HCT116 (cell line): ENCODE measurements around the gene POC1B. TPM values are rescaled to one million over a fixed set of nuclear protein-coding genes. Genes with fewer than 3 reads are reported as not detected.

Source experiments
- ATAC-seq: fragments of 200-7000 bp; cut with Tn5 transposase; 2 replicates; pipeline ENCODE4 v1.9.1; 2020; ENCODE audit warnings: mild to moderate bottlenecking, moderate library complexity
- BruUV-seq: library from RNA; stranded (reverse); fragments of 400-500 nt; replicated peaks from 2 replicates; lab custom pipeline; 2021; lab: Mats Ljungman, UMichigan
- CTCF ChIA-PET: fragments of 300-600 bp; sonication (Branson Sonifier 250); formaldehyde crosslinking; loops from one replicate; lab custom pipeline; 2021; ENCODE audit warnings: antibody characterized with exemption; lab: Charles Lee
- POLR2A ChIA-PET: fragments of 300-600, 350-600 bp; sonication (Branson Sonifier 250); formaldehyde crosslinking; loops from one replicate; lab custom pipeline; 2021; ENCODE audit warnings: antibody characterized with exemption; lab: Charles Lee
- RAD21 ChIA-PET, 2 experiments: fragments of 300-600 bp; sonication (Branson Sonifier 250); formaldehyde crosslinking; loops; one replicate each; lab custom pipeline; 2023; ENCODE audit warnings: low total read pairs in 2 of 2; ENCODE audit not compliant: uncharacterized antibody in 2 of 2, unreplicated experiment in 2 of 2, low non-redundant PET in 1 of 2; lab: Charles Lee
- DNase-seq: peaks from one replicate; pipeline ENCODE4 v3.0.0-alpha.2; 2010; ENCODE audit warnings: low read depth, low spot score
- H2AFZ ChIP-seq: fragments of 200-600 bp; shearing (Covaris generic), sonication (generic); 2 replicates; pipeline ENCODE4 v1.6.1; 2017; ENCODE audit warnings: low read depth, mixed run types, mixed read lengths, antibody characterized with exemption, low read length; ENCODE audit not compliant: poor library complexity, severe bottlenecking
- H3K27ac ChIP-seq: 2 replicates; pipeline ENCODE4 v1.5.1; 2012; ENCODE audit warnings: low read depth, low read length
- H3K27me3 ChIP-seq: fragments of 200-600 bp; sonication (generic); 2 replicates; pipeline ENCODE4 v1.6.1; 2016; ENCODE audit warnings: mixed run types, low read length, mixed read lengths; ENCODE audit not compliant: insufficient read depth
- H3K36me3 ChIP-seq, 2 experiments: fragments of 200-500 bp in 1 of 2; fragments of 200-600 bp in 1 of 2; sonication (Bioruptor generic) in 1 of 2; sonication (generic) in 1 of 2; 2 replicates each; pipeline versions ENCODE4 v1.5.1 to v1.6.1; 2014 to 2016; ENCODE audit warnings: low read length in 2 of 2, inconsistent platforms in 1 of 2, mixed read lengths in 1 of 2, mixed run types in 1 of 2; ENCODE audit not compliant: insufficient read depth in 2 of 2, control insufficient read depth in 1 of 2
- H3K4me1 ChIP-seq, 2 experiments: fragments of 200-600 bp in 1 of 2; sonication (generic) in 1 of 2; 2 replicates each; pipeline versions ENCODE4 v1.5.1 to v1.6.1; 2012 to 2017; ENCODE audit warnings: low read length in 2 of 2, inconsistent platforms in 1 of 2, mild to moderate bottlenecking in 1 of 2, mixed read lengths in 1 of 2, mixed run types in 1 of 2, moderate library complexity in 1 of 2; ENCODE audit not compliant: insufficient read depth in 2 of 2, control insufficient read depth in 1 of 2
- H3K4me2 ChIP-seq: fragments of 200-600 bp; sonication (generic); 2 replicates; pipeline ENCODE4 v1.6.1; 2017; ENCODE audit warnings: mixed run types, low read length, mixed read lengths
- H3K4me3 ChIP-seq, 2 experiments: fragments of 200-600 bp in 1 of 2; sonication (generic) in 1 of 2; replicated peaks in 1 of 2; 2 replicates each; pipeline ENCODE4 v1.5.1; 2011 to 2016; ENCODE audit warnings: low read length in 2 of 2, control low read depth in 1 of 2, low read depth in 1 of 2, mild to moderate bottlenecking in 1 of 2, mixed read lengths in 1 of 2, mixed run types in 1 of 2
- H3K79me2 ChIP-seq: fragments of 200-600 bp; sonication (generic); 2 replicates; pipeline ENCODE4 v1.6.1; 2017; ENCODE audit warnings: mild to moderate bottlenecking, mixed run types, low read length, moderate library complexity, mixed read lengths; ENCODE audit not compliant: insufficient read depth
- H3K9ac ChIP-seq: fragments of 200-600 bp; sonication (generic); 2 replicates; pipeline ENCODE4 v1.6.1; 2016; ENCODE audit warnings: low read length, mixed read lengths
- H3K9me2 ChIP-seq: fragments of 200-600 bp; sonication (generic), shearing (Covaris generic); 2 replicates; pipeline ENCODE4 v1.6.1; 2017; ENCODE audit warnings: mixed run types, mild to moderate bottlenecking, moderate library complexity; ENCODE audit not compliant: insufficient read depth
- H3K9me3 ChIP-seq, 2 experiments: fragments of 200-500 bp in 1 of 2; fragments of 200-600 bp in 1 of 2; sonication (Bioruptor generic) in 1 of 2; sonication (generic) in 1 of 2; 2 replicates each; pipeline ENCODE4 v1.6.1; 2014 to 2017; ENCODE audit warnings: low read length in 2 of 2, mixed read lengths in 2 of 2, inconsistent platforms in 1 of 2, low read depth in 1 of 2, mild to moderate bottlenecking in 1 of 2, mixed run types in 1 of 2, moderate library complexity in 1 of 2; ENCODE audit not compliant: control insufficient read depth in 1 of 2, insufficient read depth in 1 of 2
- H4K20me1 ChIP-seq: fragments of 200-600 bp; sonication (generic), shearing (Covaris generic); 2 replicates; pipeline ENCODE4 v1.6.1; 2017; ENCODE audit warnings: mixed run types, mild to moderate bottlenecking, moderate library complexity; ENCODE audit not compliant: insufficient read depth
- CEBPB ChIP-seq: IDR thresholded peaks from 2 replicates; pipeline ENCODE4 v1.6.1; 2012; ENCODE audit warnings: low read depth
- EGR1 ChIP-seq: IDR thresholded peaks from 2 replicates; pipeline ENCODE4 v1.6.1; 2012; ENCODE audit warnings: low read depth
- ELF1 ChIP-seq: IDR thresholded peaks from 2 replicates; pipeline ENCODE4 v1.6.1; 2012; ENCODE audit warnings: low read depth, borderline replicate concordance
- EZH2phosphoT487 ChIP-seq: fragments of 200-600 bp; IDR thresholded peaks from 2 replicates; pipeline ENCODE4 v1.6.1; 2018; ENCODE audit warnings: antibody characterized with exemption, borderline replicate concordance
- FOSL1 ChIP-seq: IDR thresholded peaks from 2 replicates; pipeline ENCODE4 v1.6.1; 2012; ENCODE audit warnings: low read depth
- POLR2A ChIP-seq: IDR thresholded peaks from 2 replicates; pipeline ENCODE4 v1.7.0; 2011; ENCODE audit warnings: borderline replicate concordance; ENCODE audit not compliant: insufficient read depth, insufficient read length; ENCODE audit errors: extremely low read depth
- POLR2AphosphoS5 ChIP-seq: IDR thresholded peaks from 2 replicates; pipeline ENCODE4 v1.6.1; 2011; ENCODE audit warnings: mild to moderate bottlenecking, low read depth, low read length, moderate library complexity
- RAD21 ChIP-seq: IDR thresholded peaks from 2 replicates; pipeline ENCODE4 v1.6.1; 2012; ENCODE audit warnings: low read depth, mild to moderate bottlenecking
- REST ChIP-seq: IDR thresholded peaks from 2 replicates; pipeline ENCODE4 v1.6.1; 2012; ENCODE audit warnings: low read depth
- SIN3A ChIP-seq: IDR thresholded peaks from 2 replicates; pipeline ENCODE4 v1.6.1; 2012; ENCODE audit warnings: low read depth
- SP1 ChIP-seq: IDR thresholded peaks from 2 replicates; pipeline ENCODE4 v1.6.1; 2012; ENCODE audit warnings: low read depth
- TCF7L2 ChIP-seq: IDR thresholded peaks from 2 replicates; pipeline ENCODE4 v1.7.0; 2011; ENCODE audit warnings: borderline replicate concordance, inconsistent platforms; ENCODE audit not compliant: insufficient read depth, insufficient read length; ENCODE audit errors: extremely low read depth
- YY1 ChIP-seq: IDR thresholded peaks from 2 replicates; pipeline ENCODE4 v1.6.1; 2011; ENCODE audit warnings: low read length, low read depth, moderate library complexity, mild to moderate bottlenecking; ENCODE audit not compliant: insufficient replicate concordance; ENCODE audit errors: extremely low read depth
- ZFX ChIP-seq: fragments of 450-650 bp; IDR thresholded peaks from 2 replicates; pipeline ENCODE4 v1.6.1; 2017
- ZNF274 ChIP-seq: fragments of 200-500 bp; sonication (Bioruptor generic); IDR thresholded peaks from 2 replicates; pipeline ENCODE4 v1.6.1; 2014; ENCODE audit warnings: mild to moderate bottlenecking, low read depth, low read length, inconsistent platforms
- intact Hi-C: fragments of 100-400 bp; cut with micrococcal nuclease; formaldehyde crosslinking; loops from 2 replicates; pipeline ENCODE4 v1.10.0; 2022
- total RNA-seq: library from RNA; stranded (reverse); gene quantifications from one replicate; pipeline ENCODE4 v1.2.1, GENCODE V29; 2021; ENCODE audit not compliant: unreplicated experiment
- TF ChIP-seq, protein P1 (sequence below): IDR thresholded peaks from 2 replicates; pipeline ENCODE4 v1.6.1; 2011; ENCODE audit warnings: mild to moderate bottlenecking, low read length, moderate library complexity; ENCODE audit not compliant: insufficient replicate concordance; ENCODE audit errors: extremely low read depth
- TF ChIP-seq, protein P2 (sequence below): IDR thresholded peaks from 2 replicates; pipeline ENCODE4 v1.6.1; 2012

POC1B gene
- total RNA-seq, 1 experiment from 2014 or later: 14.3 TPM

DNA sequence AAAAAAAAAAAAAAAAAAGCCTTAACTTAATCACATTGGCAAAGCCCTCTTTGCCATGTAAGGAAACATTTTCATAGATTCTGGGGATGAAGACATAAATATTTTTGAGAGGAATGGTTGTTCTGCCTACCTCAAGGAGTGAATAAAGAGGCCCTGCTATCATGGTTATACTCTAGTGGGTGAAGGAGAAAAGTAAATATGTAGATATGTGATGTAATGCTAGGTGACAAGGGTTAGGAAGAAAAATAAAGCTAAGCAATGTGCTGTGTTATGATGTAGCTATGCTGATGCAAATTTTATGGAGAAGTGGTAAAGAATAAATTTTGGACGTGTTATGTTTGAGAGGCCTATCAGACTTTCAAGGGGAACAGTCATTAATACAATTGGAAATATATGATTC lies 93.5 kb downstream of the POC1B start:
- Histone ChIP-seq H3K4me1 (peaks cover 0 to 4% of the 10 kb centered on the region in 2 experiments; a peak in 1 of 4 replicates), H3K27me3 (no peaks in the 10 kb centered on the region), H3K27ac (no peak overlapping the region), H2AFZ (no peak overlapping the region), H3K9me2 (no peaks in the 10 kb centered on the region), H3K4me2 (no peak overlapping the region), H4K20me1 (no peaks in the 10 kb centered on the region), H3K9me3 (no peaks in the 10 kb centered on the region), H3K79me2 (no peaks in the 10 kb centered on the region), H3K36me3 (no peaks in the 10 kb centered on the region), H3K4me3 (no peak overlapping the region), H3K9ac (no peak overlapping the region)
- ChIA-PET CTCF (no interaction called here), RAD21 (no interaction called here), POLR2A (no interaction called here)
- no peak for ATAC-seq
- intact Hi-C loops: no loop called here
- TF ChIP-seq ZNF274: no peak
- TF ChIP-seq YY1: no peak
- no peak for TF ChIP-seq FOSL1
- no peak for TF ChIP-seq EZH2phosphoT487
- TF ChIP-seq, protein P1, sequence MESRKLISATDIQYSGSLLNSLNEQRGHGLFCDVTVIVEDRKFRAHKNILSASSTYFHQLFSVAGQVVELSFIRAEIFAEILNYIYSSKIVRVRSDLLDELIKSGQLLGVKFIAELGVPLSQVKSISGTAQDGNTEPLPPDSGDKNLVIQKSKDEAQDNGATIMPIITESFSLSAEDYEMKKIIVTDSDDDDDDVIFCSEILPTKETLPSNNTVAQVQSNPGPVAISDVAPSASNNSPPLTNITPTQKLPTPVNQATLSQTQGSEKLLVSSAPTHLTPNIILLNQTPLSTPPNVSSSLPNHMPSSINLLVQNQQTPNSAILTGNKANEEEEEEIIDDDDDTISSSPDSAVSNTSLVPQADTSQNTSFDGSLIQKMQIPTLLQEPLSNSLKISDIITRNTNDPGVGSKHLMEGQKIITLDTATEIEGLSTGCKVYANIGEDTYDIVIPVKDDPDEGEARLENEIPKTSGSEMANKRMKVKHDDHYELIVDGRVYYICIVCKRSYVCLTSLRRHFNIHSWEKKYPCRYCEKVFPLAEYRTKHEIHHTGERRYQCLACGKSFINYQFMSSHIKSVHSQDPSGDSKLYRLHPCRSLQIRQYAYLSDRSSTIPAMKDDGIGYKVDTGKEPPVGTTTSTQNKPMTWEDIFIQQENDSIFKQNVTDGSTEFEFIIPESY: no peak
- TF ChIP-seq EGR1: no peak
- no peak for TF ChIP-seq ELF1
- no peak for TF ChIP-seq REST
- no peak for TF ChIP-seq RAD21
- no peak for TF ChIP-seq CEBPB
- no peak for TF ChIP-seq TCF7L2
- no peak for TF ChIP-seq SP1
- TF ChIP-seq, protein P2, sequence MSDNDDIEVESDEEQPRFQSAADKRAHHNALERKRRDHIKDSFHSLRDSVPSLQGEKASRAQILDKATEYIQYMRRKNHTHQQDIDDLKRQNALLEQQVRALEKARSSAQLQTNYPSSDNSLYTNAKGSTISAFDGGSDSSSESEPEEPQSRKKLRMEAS: no peak
- no peak for TF ChIP-seq ZFX
- no peak for TF ChIP-seq POLR2AphosphoS5
- no peak for TF ChIP-seq POLR2A
- TF ChIP-seq SIN3A: no peak
- no TSS peak for BruUV-seq
- no peak for DNase-seq
